Measurements from ENCODE around the gene SYT13.
"Not testable (repeated sequence)": the region's sequence is repeated elsewhere in the genome, so short reads cannot be mapped to it uniquely, and the experiment has no call there.

SYT13 gene

DNA sequence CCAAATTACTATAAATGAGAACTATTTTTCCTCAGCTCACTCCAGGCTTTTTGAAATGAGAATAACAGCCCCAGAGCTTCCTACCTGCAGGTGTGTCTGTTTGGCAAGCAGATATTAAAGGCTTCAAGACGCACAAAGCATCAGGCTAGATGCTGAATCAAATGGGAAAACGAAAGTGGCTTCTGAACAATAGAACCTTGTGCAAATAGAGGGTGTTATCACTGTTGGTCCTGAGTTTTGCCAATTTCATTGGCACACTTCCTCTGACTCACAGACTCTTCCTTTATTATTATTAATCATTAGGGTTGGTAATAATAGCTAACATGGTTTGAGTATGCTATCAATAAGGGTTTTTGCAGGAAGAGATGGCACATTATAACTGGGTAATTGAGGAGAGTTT, 13.4 kb downstream of the SYT13 start:
- FAIRE-seq, result peak; percentile 13

DNA sequence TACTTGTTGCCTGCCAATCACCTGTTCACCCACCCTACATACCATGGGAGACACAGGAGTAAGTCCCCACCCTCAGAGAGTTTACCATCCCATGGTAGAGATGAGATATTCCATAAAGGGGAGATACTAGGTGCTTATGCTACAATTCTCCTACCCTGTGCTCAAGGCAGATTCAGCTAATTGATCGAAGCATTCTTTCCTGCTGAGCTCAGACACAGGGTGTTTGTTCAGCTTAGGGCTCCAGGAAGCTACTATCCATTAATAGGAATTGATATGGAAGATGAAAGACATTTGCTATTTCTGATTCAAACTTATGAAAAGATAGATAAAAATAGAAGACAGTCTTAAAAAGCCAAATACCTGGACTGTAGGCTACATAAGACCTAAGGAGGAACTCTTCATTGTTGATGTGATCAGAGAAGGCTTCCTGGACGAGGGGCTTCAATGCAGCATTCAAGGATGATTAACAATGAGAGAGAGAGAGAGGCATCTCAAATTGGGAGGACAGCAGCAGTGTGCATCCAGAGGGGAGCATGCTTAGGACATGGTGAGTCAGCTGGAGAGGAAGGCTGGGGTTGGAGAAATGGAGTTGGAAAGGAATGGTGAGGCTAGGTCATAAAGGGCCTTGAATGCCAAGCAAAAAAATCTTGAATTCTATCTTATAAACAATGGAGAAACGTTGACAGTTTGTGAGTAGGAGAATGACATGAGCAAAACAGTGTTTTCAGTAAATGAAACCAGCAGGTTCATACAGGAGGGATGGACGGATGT, 15.0 kb downstream of the SYT13 start:
- FAIRE-seq, result peak; percentile 62

DNA sequence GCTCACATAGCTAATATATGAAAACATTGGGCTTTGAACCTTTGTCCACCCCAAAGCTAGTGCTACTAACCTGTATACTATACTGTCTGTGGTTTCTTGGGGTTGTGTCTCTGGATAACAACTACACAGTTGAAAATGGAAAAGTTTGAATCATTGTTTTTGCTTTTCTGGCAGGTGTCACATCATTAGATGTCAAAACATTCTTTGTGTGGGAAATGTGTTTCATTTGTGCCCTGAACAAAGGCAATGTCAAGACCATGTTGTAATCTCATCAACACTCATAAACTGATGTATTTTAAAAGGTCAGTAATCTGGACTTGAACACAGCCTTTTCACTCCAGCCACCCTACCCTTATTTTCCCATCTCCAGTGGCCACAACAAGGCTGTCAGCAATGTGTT, 16.5 kb downstream of the SYT13 start:
- FAIRE-seq, result no peak

- FAIRE-seq, result no peak
Observed at GRCh38 chr11:45267652-45268299, 18.4 kb downstream of the SYT13 start.

GRCh38 chr11:45267052-45267451, 19.1 kb downstream of the SYT13 start:
- FAIRE-seq, result no peak

DNA sequence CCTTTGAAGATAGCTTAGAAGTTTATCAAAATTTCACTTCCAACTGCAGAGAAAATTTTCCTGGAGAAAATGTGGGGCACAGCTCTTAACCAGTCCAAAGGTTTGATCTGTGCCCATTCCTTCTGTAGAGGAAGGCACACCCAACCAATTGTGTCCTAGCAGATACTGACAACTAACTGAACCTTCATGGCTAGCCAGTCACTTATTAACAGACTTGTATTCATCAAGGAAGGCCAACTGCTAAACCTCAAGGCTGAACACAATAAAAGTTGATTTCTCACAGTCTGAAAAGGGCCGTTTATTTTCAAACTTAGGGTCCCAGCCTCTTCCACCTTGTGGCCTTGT, 19.5 kb downstream of the SYT13 start:
- FAIRE-seq, result peak; percentile 87

- no peak for FAIRE-seq
Observed at GRCh38 chr11:45265969-45266675, 20.0 kb downstream of the SYT13 start.

- FAIRE-seq, result peak; percentile 47
Observed at GRCh38 chr11:45264839-45265515, 21.2 kb downstream of the SYT13 start.

DNA sequence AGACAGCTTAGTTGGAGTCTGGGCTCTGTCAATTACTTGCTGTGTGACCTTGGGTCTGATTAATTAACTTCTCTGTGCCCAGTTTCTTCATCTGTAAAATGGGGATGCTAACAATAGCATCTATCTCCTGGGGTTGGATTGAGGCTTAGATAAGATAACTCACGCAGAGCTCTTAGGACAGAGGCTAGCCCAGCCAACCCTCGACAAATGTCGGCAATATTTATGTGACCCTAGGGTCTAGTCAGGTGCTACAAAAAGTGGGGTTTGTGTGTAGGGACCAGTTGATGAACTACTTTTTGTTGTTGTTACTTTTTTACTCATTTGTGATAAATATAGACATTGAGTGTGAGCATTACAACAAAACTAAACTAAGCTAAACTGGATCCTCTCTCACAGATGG, 22.4 kb downstream of the SYT13 start:
- no peak for FAIRE-seq

DNA sequence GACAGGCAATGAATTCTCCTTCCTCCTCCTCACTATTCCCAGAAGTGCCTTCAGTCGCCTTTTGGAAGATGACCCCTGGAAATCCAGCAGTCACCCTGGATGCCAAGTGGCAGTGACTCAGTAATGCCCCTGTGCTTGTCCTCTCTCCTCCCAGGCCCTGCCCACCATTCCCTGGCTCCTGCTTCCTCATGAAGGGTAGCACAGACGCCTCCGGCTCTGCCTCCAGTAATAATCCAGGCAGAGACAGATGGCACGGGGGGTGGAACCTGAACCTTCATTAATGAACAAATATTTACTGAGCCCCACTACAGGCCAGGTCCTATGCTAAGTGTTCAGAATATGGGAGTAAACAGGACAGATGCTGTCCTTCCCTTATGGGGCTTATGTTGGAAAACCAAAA, 23.2 kb downstream of the SYT13 start:
- FAIRE-seq, result peak; percentile 98

GRCh38 chr11:45260071-45260470, 26.1 kb downstream of the SYT13 start:
- no peak for FAIRE-seq

GRCh38 chr11:45259592-45259991, 26.5 kb downstream of the SYT13 start:
- FAIRE-seq, result peak; percentile 81

DNA sequence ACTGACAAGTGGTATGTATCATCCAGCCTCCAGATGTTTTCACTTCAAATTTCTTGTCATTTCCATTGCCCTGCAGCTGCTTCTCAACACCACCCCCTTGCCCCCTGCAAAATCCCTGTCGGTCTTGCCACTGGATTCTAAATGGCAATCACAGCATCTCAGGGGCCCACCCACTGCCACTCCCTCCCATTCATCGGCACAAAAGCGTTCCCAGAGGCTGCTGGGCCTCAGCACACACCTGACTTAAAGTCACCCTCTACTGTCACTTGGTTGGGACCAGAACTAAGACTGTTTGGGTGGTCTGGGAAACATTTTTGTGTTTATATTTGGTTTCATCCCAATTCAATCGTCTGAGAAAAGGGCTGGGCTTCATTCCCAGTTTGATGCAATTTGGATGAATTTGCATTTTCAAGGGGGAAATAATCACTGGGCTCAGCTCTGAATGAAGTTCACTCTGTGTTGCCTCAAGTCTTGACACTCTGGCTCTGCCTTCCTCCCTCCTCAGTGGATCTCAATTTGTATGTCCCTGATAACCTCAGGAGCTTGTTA, 27.1 kb downstream of the SYT13 start:
- FAIRE-seq, result no peak

GRCh38 chr11:45254070-45254469, 32.1 kb downstream of the SYT13 start:
- FAIRE-seq, result no peak

- FAIRE-seq, result no peak
Observed at GRCh38 chr11:45253640-45254039, 32.5 kb downstream of the SYT13 start.

GRCh38 chr11:45252877-45253276, 33.3 kb downstream of the SYT13 start:
- FAIRE-seq, result no peak

GRCh38 chr11:45252134-45252856, 33.8 kb downstream of the SYT13 start:
- FAIRE-seq, result no peak

DNA sequence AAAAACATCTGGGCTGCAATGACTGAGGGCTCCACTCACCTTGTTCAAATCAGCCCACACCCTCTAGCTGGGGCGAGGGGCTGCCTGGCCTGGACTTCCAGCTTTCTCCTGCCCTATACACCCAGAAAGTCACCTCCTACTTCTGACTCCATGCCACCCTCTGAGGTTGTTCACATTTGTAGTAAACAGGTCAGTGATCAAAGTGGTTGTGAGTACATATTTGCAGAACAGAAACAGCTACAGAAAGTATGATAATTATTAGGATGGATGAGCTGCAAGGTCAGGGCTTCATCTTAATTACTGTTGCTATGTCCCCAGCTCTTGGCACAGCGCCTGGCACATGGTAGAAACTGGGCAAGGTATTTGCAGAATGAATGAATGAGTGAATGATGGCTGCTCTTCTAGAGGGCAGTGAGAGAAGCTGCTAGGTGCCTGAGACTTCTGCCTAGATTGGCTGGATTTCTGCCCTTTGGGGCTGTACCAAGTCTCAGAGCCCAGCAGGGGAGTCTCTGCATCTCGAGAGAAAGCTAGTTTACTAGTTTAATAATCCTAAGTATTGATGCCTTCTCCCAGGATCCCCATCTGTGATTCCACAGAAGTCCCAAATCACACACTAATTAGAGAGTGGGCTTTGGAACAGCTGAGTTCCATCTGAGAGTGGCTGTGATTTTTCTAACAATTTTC, 36.0 kb downstream of the SYT13 start:
- FAIRE-seq, result peak; percentile 98

DNA sequence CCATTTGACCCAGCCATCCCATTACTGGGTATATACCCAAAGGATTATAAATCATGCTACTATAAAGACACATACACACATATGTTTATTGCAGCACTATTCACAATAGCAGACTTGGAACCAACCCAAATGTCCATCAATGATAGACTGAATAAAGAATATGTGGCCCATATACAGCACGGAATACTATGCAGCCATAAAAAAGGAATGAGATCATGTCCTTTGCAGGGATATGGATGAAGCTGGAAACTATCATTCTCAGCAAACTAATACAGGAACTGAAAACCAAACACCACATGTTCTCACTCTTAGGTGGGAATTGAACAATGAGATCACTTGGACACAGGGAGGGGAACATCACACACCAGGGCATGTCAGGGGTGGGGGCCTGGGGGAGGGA, 36.8 kb downstream of the SYT13 start:
- FAIRE-seq, result not testable (repeated sequence)

DNA sequence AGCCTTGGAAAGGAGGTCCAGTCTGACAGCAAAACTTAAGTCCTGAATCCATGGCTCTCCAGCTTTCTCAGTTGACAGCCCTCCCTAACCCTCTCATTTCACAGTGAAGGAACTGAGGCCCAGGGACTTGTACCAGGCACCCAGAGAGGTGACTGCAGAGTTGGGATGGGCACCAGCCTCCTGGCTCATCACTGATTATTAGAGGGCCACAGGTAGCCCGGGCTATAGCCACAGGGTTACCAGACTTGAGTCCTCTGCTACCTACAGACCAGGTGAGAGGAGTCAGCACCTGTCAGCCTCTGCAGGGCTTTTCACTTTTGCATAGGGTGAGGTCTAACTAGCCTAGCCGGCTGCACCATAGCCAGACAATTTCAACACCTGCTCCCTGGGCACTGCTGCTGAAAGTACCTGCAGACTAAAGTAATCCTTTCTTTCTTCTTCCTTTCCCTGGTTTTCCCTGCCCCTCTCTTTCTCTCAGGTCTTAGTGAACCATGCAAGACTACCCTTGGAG, 37.6 kb downstream of the SYT13 start:
- no peak for FAIRE-seq

DNA sequence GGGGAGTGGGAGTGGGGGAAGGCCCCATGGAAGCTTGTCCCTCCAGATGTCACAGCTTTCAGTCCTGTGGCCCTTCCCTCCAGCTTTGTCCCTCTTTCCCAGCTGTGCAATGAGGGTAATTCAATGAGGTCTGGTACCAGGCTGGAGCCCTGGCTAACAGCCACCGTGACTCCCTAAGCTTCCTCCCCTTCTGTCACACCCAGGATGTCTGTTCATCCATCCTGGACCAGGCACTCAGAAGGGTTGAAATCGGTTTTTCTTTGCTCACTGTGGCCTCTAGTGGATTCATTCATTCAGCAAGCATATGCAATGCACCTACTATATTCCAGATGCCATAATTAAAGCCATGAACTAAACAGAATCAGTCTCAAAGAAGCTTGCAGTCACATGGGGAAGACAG, 38.7 kb downstream of the SYT13 start:
- FAIRE-seq, result no peak

GRCh38 chr11:45246241-45246640, 39.9 kb downstream of the SYT13 start:
- no peak for FAIRE-seq
